Transverse colon (tissue), 4 donors: Measurements from ENCODE around the gene KLF13. TPM values are rescaled to one million over a fixed set of nuclear protein-coding genes. Genes with fewer than 3 reads are reported as not detected.

Experiments used
- total RNA-seq, 4 donors: library from RNA; depleted of rRNA; stranded (reverse); fragments of >200 nt; gene quantifications; one replicate each; pipeline ENCODE4 v1.1.0, GENCODE V29; 2016

The KLF13 gene
- total RNA-seq, 4 donors from 2014 or later: 39.0 to 81.2 (median 68.8) TPM

Other genes starting within 250 kb of the KLF13 start
- gene TRPM1, start 225.1 kb upstream of the KLF13 start, total RNA-seq: not detected